Upper lobe of right lung (tissue), 1 donor: ENCODE data around the gene BRF1. TPM values are rescaled to one million over a fixed set of nuclear protein-coding genes. Genes with fewer than 3 reads are reported as not detected.

ENCODE experiments used
- ATAC-seq: fragments of 200-7000 bp; cut with Tn5 transposase; one replicate; pipeline ENCODE4 v1.9.1; 2020; ENCODE audit warnings: mild to moderate bottlenecking, moderate library complexity
- DNase-seq: peaks from one replicate; pipeline ENCODE4 v3.0.0-alpha.2; 2020
- H3K27ac ChIP-seq: fragments of 200-600 bp; one replicate; pipeline ENCODE4 v1.8.0; 2022
- H3K27me3 ChIP-seq: fragments of 200-600 bp; one replicate; pipeline ENCODE4 v1.8.0; 2022; ENCODE audit warnings: mild to moderate bottlenecking
- H3K36me3 ChIP-seq: fragments of 200-600 bp; one replicate; pipeline ENCODE4 v1.8.0; 2022
- H3K4me1 ChIP-seq: fragments of 200-600 bp; one replicate; pipeline ENCODE4 v1.8.0; 2022
- H3K4me3 ChIP-seq: fragments of 200-600 bp; one replicate; pipeline ENCODE4 v1.8.0; 2022; ENCODE audit warnings: mild to moderate bottlenecking
- H3K9me3 ChIP-seq: fragments of 200-600 bp; one replicate; pipeline ENCODE4 v1.8.0; 2022
- intact Hi-C: fragments of 100-400 bp; cut with DNase I; formaldehyde crosslinking; loops from one replicate; pipeline ENCODE4 v1.11.0; 2022
- total RNA-seq: library from RNA; stranded (reverse); fragmentation: NEBNext Ultra II Directional; extraction: Animal tissue kit (Norgen Biotek cat#: 25700); gene quantifications from one replicate; pipeline ENCODE4 v1.2.1, GENCODE V29; 2021
- TF ChIP-seq, protein P1 (sequence below): fragments of 200-600 bp; IDR thresholded peaks from one replicate; pipeline ENCODE4 v1.8.0; 2022; ENCODE audit warnings: antibody characterized with exemption
- donor health status: DM: no; HTN: yes; CAD: no; lungs with severe emphysema.

Gene BRF1
- total RNA-seq, 1 donor from 2014 or later, result 31.2 TPM

DNA sequence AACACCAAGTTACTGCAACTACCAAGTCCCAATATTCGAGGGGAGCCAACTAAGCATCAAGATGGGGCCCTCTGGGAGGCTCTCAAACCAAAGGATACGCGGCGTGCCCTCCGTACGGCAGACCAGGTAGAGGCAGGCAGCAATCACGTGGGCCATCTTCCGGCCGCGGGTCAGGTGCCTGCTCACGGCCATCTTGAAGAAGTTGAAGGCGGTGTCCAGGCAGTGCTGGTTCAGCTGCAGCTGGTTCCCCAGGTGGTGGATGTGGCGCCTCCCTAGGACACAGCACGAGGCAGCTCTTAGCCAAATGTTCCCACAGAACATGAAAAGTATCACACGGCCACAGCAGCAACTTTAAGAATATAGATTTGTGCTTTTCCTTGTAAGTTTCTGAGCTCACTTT lies 28.2 kb downstream of the BRF1 start:
- H3K4me1 ChIP-seq, result peaks cover 8% of the 10 kb centered on the region
- H3K36me3 ChIP-seq, result no peaks in the 10 kb centered on the region
- H3K27ac ChIP-seq, result no peak overlapping the region
- DNase-seq, result no peak
- TF ChIP-seq, protein P1, sequence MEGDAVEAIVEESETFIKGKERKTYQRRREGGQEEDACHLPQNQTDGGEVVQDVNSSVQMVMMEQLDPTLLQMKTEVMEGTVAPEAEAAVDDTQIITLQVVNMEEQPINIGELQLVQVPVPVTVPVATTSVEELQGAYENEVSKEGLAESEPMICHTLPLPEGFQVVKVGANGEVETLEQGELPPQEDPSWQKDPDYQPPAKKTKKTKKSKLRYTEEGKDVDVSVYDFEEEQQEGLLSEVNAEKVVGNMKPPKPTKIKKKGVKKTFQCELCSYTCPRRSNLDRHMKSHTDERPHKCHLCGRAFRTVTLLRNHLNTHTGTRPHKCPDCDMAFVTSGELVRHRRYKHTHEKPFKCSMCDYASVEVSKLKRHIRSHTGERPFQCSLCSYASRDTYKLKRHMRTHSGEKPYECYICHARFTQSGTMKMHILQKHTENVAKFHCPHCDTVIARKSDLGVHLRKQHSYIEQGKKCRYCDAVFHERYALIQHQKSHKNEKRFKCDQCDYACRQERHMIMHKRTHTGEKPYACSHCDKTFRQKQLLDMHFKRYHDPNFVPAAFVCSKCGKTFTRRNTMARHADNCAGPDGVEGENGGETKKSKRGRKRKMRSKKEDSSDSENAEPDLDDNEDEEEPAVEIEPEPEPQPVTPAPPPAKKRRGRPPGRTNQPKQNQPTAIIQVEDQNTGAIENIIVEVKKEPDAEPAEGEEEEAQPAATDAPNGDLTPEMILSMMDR, result no peak
- intact Hi-C loops, result no loop called here
- peak; percentile 54 for ATAC-seq
- H3K4me3 ChIP-seq, result no peak overlapping the region
- H3K9me3 ChIP-seq, result no peaks in the 10 kb centered on the region
- no peaks in the 10 kb centered on the region for H3K27me3 ChIP-seq

DNA sequence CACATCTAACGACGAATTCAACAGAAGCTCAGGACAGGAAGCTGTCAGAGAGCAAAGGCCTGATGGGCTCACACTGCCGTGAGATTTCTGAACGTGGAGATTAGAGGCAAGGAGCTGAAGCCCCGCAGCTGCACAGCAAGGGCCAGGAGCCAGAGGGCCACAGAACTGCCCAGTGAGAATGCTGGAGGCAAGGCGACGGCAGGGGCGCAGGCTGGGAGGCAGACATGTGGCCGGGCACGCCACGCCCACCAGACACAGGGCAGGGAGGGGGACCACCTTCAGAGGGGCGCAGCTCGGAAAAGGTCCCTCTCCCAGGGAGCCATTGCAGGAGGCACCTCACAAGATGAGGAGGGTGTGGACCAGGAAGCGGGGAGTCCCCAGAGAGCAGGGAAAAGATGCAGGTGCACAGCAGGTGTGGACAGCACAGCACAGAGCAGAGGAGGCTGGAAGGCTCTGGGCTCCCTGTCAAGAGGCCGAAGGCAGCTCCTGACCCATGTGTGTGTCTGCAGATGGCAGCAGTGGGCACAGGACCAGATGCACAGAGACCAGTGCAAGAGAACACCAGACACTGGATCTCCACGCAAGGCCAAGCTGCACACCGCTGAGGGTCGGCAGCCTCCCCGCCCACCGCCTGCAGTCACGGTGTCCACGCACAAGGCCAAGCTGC lies 29.4 kb downstream of the BRF1 start:
- DNase-seq, result no peak
- no peaks in the 10 kb centered on the region for H3K27me3 ChIP-seq
- ATAC-seq, result no peak

DNA sequence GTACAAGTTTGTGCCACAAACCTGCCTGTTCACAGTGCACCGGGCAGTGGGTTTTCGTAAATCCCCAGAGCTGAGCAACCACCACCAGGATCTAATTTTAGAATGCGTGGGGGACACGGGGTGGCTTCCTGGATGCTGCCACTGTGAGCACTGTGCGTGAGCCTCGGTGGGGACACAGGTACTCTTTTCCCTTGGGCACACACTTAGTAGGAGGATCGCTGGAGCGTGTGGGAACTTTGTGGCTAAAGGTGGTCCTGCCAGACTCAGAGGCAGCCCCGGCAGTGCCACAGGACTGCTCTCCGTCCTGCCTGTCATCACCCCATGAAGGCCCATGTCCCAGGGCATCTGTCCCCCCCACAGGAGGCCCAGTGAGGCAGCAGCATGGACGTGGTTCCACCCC lies 31.4 kb downstream of the BRF1 start:
- DNase-seq (no peak), ATAC-seq (no peak)
- Histone ChIP-seq H3K4me3 (no peak overlapping the region), H3K36me3 (no peaks in the 10 kb centered on the region), H3K9me3 (no peaks in the 10 kb centered on the region), H3K4me1 (peaks cover 3% of the 10 kb centered on the region), H3K27ac (no peak overlapping the region), H3K27me3 (no peaks in the 10 kb centered on the region)
- intact Hi-C loops, result no loop called here
- TF ChIP-seq, protein P1, result no peak

More for the DNA sequence above, 29.4 kb downstream of the BRF1 start:
- Histone ChIP-seq H3K9me3 (no peaks in the 10 kb centered on the region), H3K27ac (no peak overlapping the region), H3K4me3 (no peak overlapping the region), H3K4me1 (peaks cover 8% of the 10 kb centered on the region), H3K36me3 (no peaks in the 10 kb centered on the region)
- intact Hi-C loops, result no loop called here
- TF ChIP-seq, protein P1, result no peak

DNA sequence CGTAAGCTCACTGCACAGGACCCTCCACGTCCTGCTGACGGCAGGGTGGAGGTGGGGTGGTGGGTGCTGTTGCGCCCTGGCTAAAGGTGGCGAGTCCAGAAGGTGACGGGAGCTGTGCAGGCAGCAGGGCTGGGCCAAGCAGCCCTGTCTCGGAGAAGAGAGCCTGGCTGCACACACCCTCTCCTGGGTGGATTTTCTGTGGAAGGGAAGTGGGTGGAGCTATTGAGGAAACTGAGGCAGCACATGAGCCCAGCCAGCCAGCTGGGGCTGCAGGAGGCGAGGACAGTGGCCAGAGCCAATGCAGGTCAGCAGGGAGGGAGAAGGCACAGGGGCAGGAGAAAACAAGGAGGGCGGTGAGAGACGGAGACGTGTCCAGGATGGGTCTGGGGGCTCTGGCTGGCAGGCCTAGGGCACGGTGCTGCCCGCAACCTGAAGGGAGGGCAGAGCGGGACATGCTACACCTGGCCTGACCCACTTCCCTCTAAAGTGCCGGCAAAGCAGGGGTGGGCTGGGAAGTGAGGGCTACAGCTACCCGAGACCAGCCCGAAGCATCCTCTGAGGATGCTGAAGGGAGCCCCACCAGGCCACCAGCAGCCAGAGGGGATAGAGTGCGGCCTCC lies 32.0 kb downstream of the BRF1 start:
- H3K4me1 ChIP-seq, result peaks cover 3% of the 10 kb centered on the region
- H3K36me3 ChIP-seq, result peaks cover 2% of the 10 kb centered on the region
- intact Hi-C loops, result no loop called here
- H3K4me3 ChIP-seq, result no peak overlapping the region
- no peak for ATAC-seq
- H3K27ac ChIP-seq, result no peak overlapping the region
- TF ChIP-seq, protein P1, result no peak
- DNase-seq, result no peak
- H3K9me3 ChIP-seq, result no peaks in the 10 kb centered on the region
- H3K27me3 ChIP-seq, result no peaks in the 10 kb centered on the region

DNA sequence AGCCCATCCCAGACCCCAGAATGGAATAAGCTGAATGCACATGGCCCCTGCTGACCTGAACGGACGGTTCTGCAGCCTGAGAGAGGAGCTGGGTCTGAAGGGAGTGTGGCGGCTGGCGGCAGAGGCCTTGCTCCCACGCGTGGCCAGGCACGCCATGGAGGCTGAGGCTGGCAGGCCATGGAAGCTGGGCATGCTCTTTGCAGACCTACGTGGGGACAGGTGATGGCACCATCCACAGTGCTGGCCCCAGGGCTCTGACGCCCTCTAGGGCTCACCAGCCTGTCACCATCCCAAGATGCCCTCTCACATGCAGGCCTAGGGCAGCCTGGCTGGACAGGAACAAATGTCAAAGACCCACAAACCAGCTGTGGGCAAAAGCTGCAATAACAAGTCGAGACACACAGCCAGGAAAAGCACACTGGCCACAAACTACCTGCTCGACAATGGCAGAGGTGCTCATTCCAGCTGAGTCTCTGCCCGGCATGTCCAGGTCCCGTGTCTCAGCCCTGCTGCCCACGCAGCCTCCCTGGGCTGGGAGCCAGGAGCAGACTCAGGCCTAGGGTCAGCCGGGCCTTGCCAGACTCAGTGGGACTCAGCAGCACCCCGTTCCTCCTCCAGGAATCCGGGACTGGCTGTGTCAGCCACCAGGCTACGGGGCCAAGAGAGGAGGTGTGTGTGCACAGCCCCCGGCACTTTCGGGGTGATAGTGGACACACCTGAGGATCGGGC lies 32.8 kb downstream of the BRF1 start:
- no peaks in the 10 kb centered on the region for H3K27me3 ChIP-seq
- ATAC-seq (no peak), DNase-seq (no peak)
- intact Hi-C loops, result no loop called here
- H3K27ac ChIP-seq, result no peak overlapping the region
- no peak overlapping the region for H3K4me3 ChIP-seq
- no peaks in the 10 kb centered on the region for H3K9me3 ChIP-seq
- TF ChIP-seq, protein P1, result no peak
- peaks cover 8% of the 10 kb centered on the region for H3K36me3 ChIP-seq
- H3K4me1 ChIP-seq, result peaks cover under 1% of the 10 kb centered on the region
